ENCODE results near the gene APOE.

DNA sequence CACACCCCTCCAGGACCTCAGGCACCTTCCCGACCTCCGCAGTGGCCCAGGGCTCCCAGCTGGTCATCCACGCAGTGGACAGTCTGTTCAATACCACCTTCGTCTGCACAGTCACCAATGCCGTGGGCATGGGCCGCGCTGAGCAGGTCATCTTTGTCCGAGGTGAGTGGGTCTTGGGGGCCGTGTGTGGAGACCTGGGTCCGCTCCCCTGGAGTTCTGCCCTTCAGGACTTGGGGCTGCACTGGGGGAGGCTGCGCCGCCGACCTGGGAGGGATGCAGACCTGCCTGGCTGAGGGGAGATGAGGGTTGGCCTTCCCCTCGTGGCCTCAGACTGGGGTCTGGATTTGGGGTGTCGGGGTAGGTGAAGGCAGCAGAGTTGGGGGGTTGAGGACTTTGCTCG, 31.3 kb upstream of the APOE start:
- TF ChIP-seq, protein P1, sequence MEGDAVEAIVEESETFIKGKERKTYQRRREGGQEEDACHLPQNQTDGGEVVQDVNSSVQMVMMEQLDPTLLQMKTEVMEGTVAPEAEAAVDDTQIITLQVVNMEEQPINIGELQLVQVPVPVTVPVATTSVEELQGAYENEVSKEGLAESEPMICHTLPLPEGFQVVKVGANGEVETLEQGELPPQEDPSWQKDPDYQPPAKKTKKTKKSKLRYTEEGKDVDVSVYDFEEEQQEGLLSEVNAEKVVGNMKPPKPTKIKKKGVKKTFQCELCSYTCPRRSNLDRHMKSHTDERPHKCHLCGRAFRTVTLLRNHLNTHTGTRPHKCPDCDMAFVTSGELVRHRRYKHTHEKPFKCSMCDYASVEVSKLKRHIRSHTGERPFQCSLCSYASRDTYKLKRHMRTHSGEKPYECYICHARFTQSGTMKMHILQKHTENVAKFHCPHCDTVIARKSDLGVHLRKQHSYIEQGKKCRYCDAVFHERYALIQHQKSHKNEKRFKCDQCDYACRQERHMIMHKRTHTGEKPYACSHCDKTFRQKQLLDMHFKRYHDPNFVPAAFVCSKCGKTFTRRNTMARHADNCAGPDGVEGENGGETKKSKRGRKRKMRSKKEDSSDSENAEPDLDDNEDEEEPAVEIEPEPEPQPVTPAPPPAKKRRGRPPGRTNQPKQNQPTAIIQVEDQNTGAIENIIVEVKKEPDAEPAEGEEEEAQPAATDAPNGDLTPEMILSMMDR (IDR thresholded peaks at IDR 0.05; ENCODE audit: low read length), result no peak
- no peak for TF ChIP-seq EZH2 (IDR thresholded peaks at IDR 0.05; ENCODE audit: borderline replicate concordance, low read length)
